H1 (cell line): Measurements from ENCODE around the gene AP1M1. TPM values are rescaled to one million over a fixed set of nuclear protein-coding genes. Genes with fewer than 3 reads are reported as not detected.

Experiments
- CTCF ChIA-PET: fragments of 300-600 bp; sonication (Branson Sonifier 250); formaldehyde crosslinking; loops from one replicate; lab custom pipeline; 2021; ENCODE audit not compliant: partially characterized antibody; lab: Charles Lee
- POLR2A ChIA-PET: fragments of 300-600 bp; sonication (Branson Sonifier 250); formaldehyde crosslinking; loops from one replicate; lab custom pipeline; 2021; ENCODE audit warnings: inconsistent platforms; ENCODE audit not compliant: partially characterized antibody; lab: Charles Lee
- DNase-seq, 2 experiments: peaks; one replicate each; pipeline versions ENCODE4 v3.0.0 to v3.0.0-alpha.2; 2010 to 2022; ENCODE audit warnings: low spot score in 2 of 2, low read depth in 1 of 2, mixed read lengths in 1 of 2
- FAIRE-seq: peaks from 2 replicates; lab custom pipeline; 2011; peaks lifted over from hg19 to GRCh38; lab: Jason Lieb, UNC
- H2AFZ ChIP-seq: 2 replicates; pipeline ENCODE4 v1.8.1; 2012; ENCODE audit warnings: low read length, inconsistent platforms
- H2AK5ac ChIP-seq: 2 replicates; pipeline ENCODE4 v1.6.1; 2013; ENCODE audit warnings: low read depth, low read length
- H2BK120ac ChIP-seq: replicated peaks from 2 replicates; pipeline ENCODE3; 2013; ENCODE audit warnings: low read depth, low read length, inconsistent platforms
- H2BK12ac ChIP-seq: 2 replicates; pipeline ENCODE4 v1.6.1; 2013; ENCODE audit warnings: low read depth, low read length
- H2BK15ac ChIP-seq: 2 replicates; pipeline ENCODE4 v1.6.1; 2013; ENCODE audit warnings: low read length
- H2BK20ac ChIP-seq: 2 replicates; pipeline ENCODE4 v1.6.1; 2013; ENCODE audit warnings: low read length
- H2BK5ac ChIP-seq: 2 replicates; pipeline ENCODE4 v1.6.1; 2013; ENCODE audit warnings: low read depth, low read length
- H3K14ac ChIP-seq: 2 replicates; pipeline ENCODE4 v1.6.1; 2013; ENCODE audit warnings: inconsistent platforms; ENCODE audit not compliant: insufficient read length
- H3K18ac ChIP-seq: 2 replicates; pipeline ENCODE4 v1.6.1; 2013; ENCODE audit warnings: low read length; ENCODE audit errors: extremely low read depth
- H3K23ac ChIP-seq: 2 replicates; pipeline ENCODE4 v1.6.1; 2013; ENCODE audit warnings: inconsistent platforms; ENCODE audit not compliant: insufficient read length
- H3K23me2 ChIP-seq: 2 replicates; pipeline ENCODE4 v1.6.1; 2013; ENCODE audit warnings: low read depth, low read length
- H3K27ac ChIP-seq: 2 replicates; pipeline ENCODE4 v1.6.1; 2011; ENCODE audit warnings: low read depth, low read length, inconsistent platforms
- H3K27me3 ChIP-seq, 4 experiments: replicated peaks in 1 of 4; 1 replicate in 1 of 4; 2 replicates in 3 of 4; pipeline versions ENCODE4 v1.6.1 to v1.8.1; 2011 to 2013; ENCODE audit warnings: low read length in 3 of 4, mild to moderate bottlenecking in 3 of 4, inconsistent platforms in 2 of 4, mixed read lengths in 2 of 4, moderate library complexity in 1 of 4; ENCODE audit not compliant: control insufficient read depth in 3 of 4, insufficient read depth in 3 of 4; ENCODE audit errors: extremely low read depth in 1 of 4
- H3K36me3 ChIP-seq, 4 experiments: 2 replicates each; pipeline versions ENCODE4 v1.6.1 to v1.8.1; 2011 to 2013; ENCODE audit warnings: mild to moderate bottlenecking in 4 of 4, low read length in 3 of 4, moderate library complexity in 2 of 4, control low read depth in 1 of 4, inconsistent platforms in 1 of 4; ENCODE audit not compliant: insufficient read depth in 4 of 4, control insufficient read depth in 2 of 4
- H3K4ac ChIP-seq: replicated peaks from 2 replicates; pipeline ENCODE3; 2013; ENCODE audit warnings: low read length, low read depth, mixed read lengths, inconsistent platforms; ENCODE audit not compliant: insufficient read length
- H3K4me1 ChIP-seq, 4 experiments: replicated peaks in 1 of 4; 1 replicate in 1 of 4; 2 replicates in 3 of 4; pipeline versions ENCODE4 v1.6.1 to v1.8.1; 2011 to 2013; ENCODE audit warnings: low read length in 3 of 4, inconsistent platforms in 2 of 4, mixed read lengths in 1 of 4; ENCODE audit not compliant: insufficient read depth in 4 of 4, control insufficient read depth in 3 of 4
- H3K4me2 ChIP-seq, 2 experiments: 2 replicates each; pipeline versions ENCODE4 v1.6.1 to v1.8.1; 2011 to 2013; ENCODE audit warnings: low read depth in 2 of 2, low read length in 2 of 2, control low read depth in 1 of 2, inconsistent platforms in 1 of 2, mild to moderate bottlenecking in 1 of 2; ENCODE audit not compliant: insufficient read depth in 1 of 2
- H3K4me3 ChIP-seq, 4 experiments: fragments of 200-600, 300-600 bp in 1 of 4; sonication (generic), shearing (Covaris generic), sonication (Bioruptor Twin) in 1 of 4; 2 replicates each; pipeline versions ENCODE4 v1.5.1 to v1.8.1; 2011 to 2016; ENCODE audit warnings: low read length in 4 of 4, low read depth in 3 of 4, control low read depth in 2 of 4, inconsistent platforms in 2 of 4, mild to moderate bottlenecking in 2 of 4, mixed read lengths in 1 of 4, moderate library complexity in 1 of 4; ENCODE audit not compliant: insufficient read depth in 2 of 4; ENCODE audit errors: extremely low read depth in 1 of 4
- H3K56ac ChIP-seq: replicated peaks from 2 replicates; pipeline ENCODE3; 2013; ENCODE audit warnings: low read depth, mild to moderate bottlenecking, mixed read lengths, low read length, inconsistent platforms; ENCODE audit not compliant: insufficient read length
- H3K79me1 ChIP-seq: 2 replicates; pipeline ENCODE4 v1.6.1; 2013; ENCODE audit warnings: low read depth, low read length, control low read depth
- H3K79me2 ChIP-seq, 2 experiments: 2 replicates each; pipeline versions ENCODE4 v1.6.1 to v1.8.1; 2012 to 2013; ENCODE audit warnings: low read length in 2 of 2, mild to moderate bottlenecking in 2 of 2, inconsistent platforms in 1 of 2; ENCODE audit not compliant: insufficient read depth in 2 of 2, control insufficient read depth in 1 of 2
- H3K9ac ChIP-seq, 4 experiments: replicated peaks in 1 of 4; 1 replicate in 1 of 4; 2 replicates in 3 of 4; pipeline versions ENCODE4 v1.6.1 to v1.8.1; 2011 to 2013; ENCODE audit warnings: low read depth in 3 of 4, low read length in 3 of 4, control low read depth in 2 of 4, mild to moderate bottlenecking in 2 of 4, moderate library complexity in 2 of 4, inconsistent platforms in 1 of 4; ENCODE audit errors: extremely low read depth in 1 of 4
- H3K9me3 ChIP-seq, 2 experiments: 2 replicates each; pipeline versions ENCODE4 v1.6.1 to v1.8.1; 2012 to 2013; ENCODE audit warnings: mild to moderate bottlenecking in 2 of 2, moderate library complexity in 2 of 2, control low read depth in 1 of 2, inconsistent platforms in 1 of 2, low read depth in 1 of 2, low read length in 1 of 2, mixed read lengths in 1 of 2; ENCODE audit not compliant: insufficient read depth in 2 of 2
- H4K20me1 ChIP-seq, 2 experiments: replicated peaks in 1 of 2; 2 replicates each; pipeline versions ENCODE3 to v1.8.1; 2011 to 2013; ENCODE audit warnings: inconsistent platforms in 2 of 2, low read length in 2 of 2, mild to moderate bottlenecking in 1 of 2; ENCODE audit not compliant: insufficient read depth in 2 of 2, control insufficient read depth in 1 of 2
- H4K5ac ChIP-seq: 2 replicates; pipeline ENCODE4 v1.6.1; 2013; ENCODE audit warnings: low read length, low read depth, mixed read lengths, inconsistent platforms; ENCODE audit not compliant: insufficient read length
- H4K8ac ChIP-seq: 2 replicates; pipeline ENCODE4 v1.8.0; 2013; ENCODE audit warnings: mild to moderate bottlenecking, moderate library complexity, low read length, inconsistent platforms; ENCODE audit not compliant: insufficient read depth; ENCODE audit errors: extremely low read depth
- H4K91ac ChIP-seq: replicated peaks from 2 replicates; pipeline ENCODE3; 2013; ENCODE audit warnings: low read length, mixed read lengths, inconsistent platforms; ENCODE audit not compliant: insufficient read length
- ATF2 ChIP-seq: IDR thresholded peaks from 2 replicates; pipeline ENCODE4 v1.6.1; 2012; ENCODE audit warnings: low read length, inconsistent platforms
- E2F6 ChIP-seq: IDR thresholded peaks from 2 replicates; pipeline ENCODE4 v1.6.1; 2012; ENCODE audit warnings: inconsistent platforms
- FOSL1 ChIP-seq: IDR thresholded peaks from 2 replicates; pipeline ENCODE4 v1.6.1; 2011; ENCODE audit warnings: mild to moderate bottlenecking, low read depth, low read length, moderate library complexity; ENCODE audit not compliant: insufficient read depth
- KDM1A ChIP-seq: fragments of 200-600, 300-600 bp; sonication (generic); IDR thresholded peaks from 2 replicates; pipeline ENCODE4 v1.7.1; 2016; ENCODE audit warnings: mild to moderate bottlenecking, low read length, borderline replicate concordance
- KDM5A ChIP-seq: fragments of 200-600 bp; IDR thresholded peaks from 2 replicates; pipeline ENCODE4 v1.7.1; 2012; ENCODE audit warnings: mild to moderate bottlenecking, low read length, inconsistent platforms, mixed read lengths
- MAFK ChIP-seq: IDR thresholded peaks from 2 replicates; pipeline ENCODE4 v1.6.1; 2012; ENCODE audit warnings: low read depth, mild to moderate bottlenecking, improper control_type of control experiment, low read length
- RXRA ChIP-seq: IDR thresholded peaks from 2 replicates; pipeline ENCODE4 v1.6.1; 2011; ENCODE audit warnings: low read depth, mild to moderate bottlenecking, low read length, moderate library complexity; ENCODE audit not compliant: insufficient read depth
- SAP30 ChIP-seq: fragments of 300-600 bp; sonication (generic); IDR thresholded peaks from 2 replicates; pipeline ENCODE4 v1.7.1; 2012; ENCODE audit warnings: low read length, moderate library complexity, mild to moderate bottlenecking, inconsistent platforms; ENCODE audit not compliant: insufficient read depth, insufficient replicate concordance
- TCF12 ChIP-seq: IDR thresholded peaks from 2 replicates; pipeline ENCODE4 v1.6.1; 2011; ENCODE audit warnings: low read depth, mild to moderate bottlenecking, low read length
- USF2 ChIP-seq: IDR thresholded peaks from 2 replicates; pipeline ENCODE4 v1.6.1; 2011; ENCODE audit warnings: low read length, improper control_type of control experiment
- WGBS, 2 experiments: shearing (Covaris generic) in 1 of 2; methylation state at CpG; one replicate each; pipeline versions ENCODE4 v1.1.6 to v1.1.7; 2013 to 2015; ENCODE audit warnings: low lambda C conversion rate in 2 of 2, mixed read lengths in 2 of 2, inconsistent platforms in 1 of 2, low coverage in 1 of 2, missing lambda C conversion rate in 1 of 2; ENCODE audit not compliant: insufficient replicate concordance in 2 of 2, insufficient coverage in 1 of 2, insufficient read length in 1 of 2; ENCODE audit errors: extremely low coverage in 1 of 2, missing lambda C conversion rate in 1 of 2; 5-methylcytosine and 5-hydroxymethylcytosine counted together
- polyA plus RNA-seq, 7 experiments: library from polyadenylated mRNA; depleted of rRNA in 3 of 7; stranded (reverse) in 5 of 7; unstranded in 2 of 7; fragments of >200 nt in 5 of 7; fragments of 200-250 nt in 2 of 7; gene quantifications; 1 replicate in 5 of 7; 2 replicates in 1 of 7; 4 replicates in 1 of 7; pipeline versions ENCODE4 v1.2.1 to v1.2.3, GENCODE V29; 2011 to 2013; ENCODE audit warnings: missing spikeins in 2 of 7, mixed read lengths in 2 of 7
- total RNA-seq: library from RNA; stranded (reverse); fragmentation: NEBNext Ultra II Directional; extraction: Animal tissue kit (Norgen Biotek cat#: 25700); gene quantifications from 2 replicates; pipeline ENCODE4 v1.2.1, GENCODE V29; 2021

The AP1M1 gene
- total and polyA plus RNA-seq, 2 of the 8 experiments (the other 6 are each of a cell fraction or from before 2014, with no cell fraction given): 30.9 to 37.5 TPM

DNA sequence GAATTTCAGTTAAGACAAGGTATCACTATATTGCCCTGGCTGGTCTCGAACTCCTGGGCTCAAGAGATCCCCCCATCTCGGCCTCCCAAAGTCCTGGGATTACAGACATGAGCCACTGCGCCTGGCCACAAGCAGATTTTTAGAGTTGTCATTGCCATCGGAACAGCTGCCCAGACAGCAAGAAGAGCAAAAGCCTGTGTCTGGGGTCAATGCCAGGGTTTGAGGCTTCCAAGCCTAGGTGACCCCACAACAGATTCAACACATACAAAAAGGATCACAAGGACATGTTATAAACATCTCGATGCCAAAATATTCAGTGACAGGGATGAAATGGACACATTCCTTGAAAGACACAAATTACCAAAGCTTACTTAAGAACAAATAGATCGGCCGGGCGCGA lies 86.8 kb downstream of the AP1M1 start:
- Histone ChIP-seq H3K56ac (no peak overlapping the region), H3K27ac (no peak overlapping the region), H4K8ac (no peak overlapping the region; the same call in 1 of the 2 replicates), H4K91ac (no peak overlapping the region), H3K79me2 (no peaks in the 10 kb centered on the region), H4K5ac (no peak overlapping the region), H2BK5ac (no peak overlapping the region), H3K14ac (no peak overlapping the region), H3K27me3 (no peaks in the 10 kb centered on the region), H4K20me1 (no peaks in the 10 kb centered on the region), H2BK120ac (no peak overlapping the region), H3K9me3 (no peaks in the 10 kb centered on the region), H3K79me1 (no peaks in the 10 kb centered on the region), H3K4ac (no peak overlapping the region), H3K36me3 (no peaks in the 10 kb centered on the region), H2AK5ac (no peak overlapping the region), H3K23ac (no peak overlapping the region), H3K4me3 (no peak overlapping the region), H3K23me2 (no peaks in the 10 kb centered on the region), H3K4me2 (no peak overlapping the region), H3K18ac (no peak overlapping the region), H2BK15ac (no peak overlapping the region), H2BK12ac (no peak overlapping the region), H3K9ac (no peak overlapping the region), H2AFZ (no peak overlapping the region), H2BK20ac (no peak overlapping the region), H3K4me1 (peaks cover 0 to 11% (median 7%) of the 10 kb centered on the region in 4 experiments; a peak in 4 of 7 replicates)
- CTCF ChIA-PET: interaction anchor here (0.7 to 0.9 kb wide), 3 partner anchors 22 to 37 kb away, joined by 3 read pairs; no protein-coding TSS in a partner anchor
- POLR2A ChIA-PET: no interaction called here
- 91% methylated on average over 9 of the region's 9 CpGs; no CpG with 5 or more reads in 1 of the 2 experiments for WGBS, 2 experiments
- FAIRE-seq: no peak
- DNase-seq: no peak
- TF ChIP-seq RXRA (no peak), TCF12 (no peak), ATF2 (no peak), E2F6 (no peak), SAP30 (no peak), MAFK (no peak), FOSL1 (no peak), USF2 (no peak), KDM1A (no peak), KDM5A (no peak)
